Esophagus mucosa (tissue), 1 donor: ENCODE results near the gene ZNF286A. TPM values are rescaled to one million over a fixed set of nuclear protein-coding genes. Genes with fewer than 3 reads are reported as not detected.

ENCODE experiments used
- total RNA-seq: library from RNA; stranded (reverse); gene quantifications from one replicate; pipeline ENCODE4 v1.2.4, GENCODE V29; 2023
- donor health status: DM: yes; HTN: yes; CAD: no.

Gene ZNF286A
- total RNA-seq, 1 donor from 2014 or later = 10.6 TPM

Other genes with a start within 250 kb of the ZNF286A start
- gene CDRT4, start 232.1 kb upstream of the ZNF286A start, total RNA-seq = 4.7 TPM
- gene TVP23C, start 136.3 kb upstream of the ZNF286A start, total RNA-seq = 8.0 TPM
- gene FBXW10B, start 80.0 kb upstream of the ZNF286A start, total RNA-seq = 8.0 TPM
- gene TRIM16, start 15.4 kb upstream of the ZNF286A start, total RNA-seq = 145 TPM
- not detected for gene TBC1D26, start 32.5 kb downstream of the ZNF286A start, total RNA-seq
- 13.1 TPM for gene ADORA2B, start 245.4 kb downstream of the ZNF286A start, total RNA-seq